Nephron progenitor cell (in vitro differentiated cells): ENCODE data around the gene CMIP.

Experiments used
- DNase-seq: peaks from one replicate; pipeline ENCODE4 v3.0.0; 2021
- H3K27ac Mint-ChIP-seq: 2 replicates; pipeline ENCODE4 v1.8.0; 2021; ENCODE audit warnings: mild to moderate bottlenecking, moderate library complexity, mixed read lengths
- H3K27me3 Mint-ChIP-seq: 2 replicates; pipeline ENCODE4 v1.8.0; 2021; ENCODE audit warnings: mild to moderate bottlenecking, low read depth, mixed read lengths; ENCODE audit not compliant: poor library complexity
- H3K36me3 Mint-ChIP-seq: 2 replicates; pipeline ENCODE4 v1.8.0; 2021; ENCODE audit warnings: low read depth, mixed read lengths
- H3K4me1 Mint-ChIP-seq: 2 replicates; pipeline ENCODE4 v1.8.0; 2021; ENCODE audit warnings: mixed read lengths
- H3K4me3 Mint-ChIP-seq: 2 replicates; pipeline ENCODE4 v1.8.0; 2021; ENCODE audit warnings: mild to moderate bottlenecking, moderate library complexity, mixed read lengths
- H3K9me3 Mint-ChIP-seq: 2 replicates; pipeline ENCODE4 v1.8.0; 2021; ENCODE audit warnings: mild to moderate bottlenecking, moderate library complexity, mixed read lengths
- CTCF ChIP-seq: fragments of 200-600 bp; sonication (generic); IDR thresholded peaks from 2 replicates; pipeline ENCODE4 v1.5.0; 2021; ENCODE audit warnings: antibody characterized with exemption

The CMIP gene

GRCh38 chr16:81700780-81701165 is 256.2 kb downstream of the CMIP start:
- H3K4me1 Mint-ChIP-seq = peaks cover 8% of the 10 kb centered on the region
- TF ChIP-seq CTCF = no peak
- H3K27ac Mint-ChIP-seq = no peak overlapping the region
- no peak for DNase-seq
- H3K9me3 Mint-ChIP-seq = no peaks in the 10 kb centered on the region
- H3K4me3 Mint-ChIP-seq = no peak overlapping the region
- H3K27me3 Mint-ChIP-seq = peaks cover 3% of the 10 kb centered on the region
- peaks cover 36% of the 10 kb centered on the region for H3K36me3 Mint-ChIP-seq

GRCh38 chr16:81701296-81701970 is 256.8 kb downstream of the CMIP start:
- Mint-ChIP-seq H3K36me3 (peaks cover 36% of the 10 kb centered on the region), H3K27me3 (peaks cover 3% of the 10 kb centered on the region), H3K9me3 (no peaks in the 10 kb centered on the region), H3K4me1 (peaks cover 5% of the 10 kb centered on the region), H3K4me3 (no peak overlapping the region), H3K27ac (no peak overlapping the region)
- DNase-seq = no peak
- TF ChIP-seq CTCF = no peak

- no peak overlapping the region for H3K4me3 Mint-ChIP-seq
- no peak for DNase-seq
- TF ChIP-seq CTCF = no peak
- H3K27me3 Mint-ChIP-seq = peaks cover 3% of the 10 kb centered on the region
- H3K4me1 Mint-ChIP-seq = peaks cover 5% of the 10 kb centered on the region
- H3K36me3 Mint-ChIP-seq = peaks cover 44% of the 10 kb centered on the region
- peak overlapping the region; percentile 13 for H3K27ac Mint-ChIP-seq
- H3K9me3 Mint-ChIP-seq = no peaks in the 10 kb centered on the region
Observed at GRCh38 chr16:81702506-81702905, 257.9 kb downstream of the CMIP start.

- no peaks in the 10 kb centered on the region for H3K9me3 Mint-ChIP-seq
- H3K27ac Mint-ChIP-seq = peak overlapping the region; percentile 94
Observed at GRCh38 chr16:81703177-81704155, 258.9 kb downstream of the CMIP start.

GRCh38 chr16:81705261-81705660 is 260.7 kb downstream of the CMIP start:
- H3K4me3 Mint-ChIP-seq = no peak overlapping the region
- H3K27ac Mint-ChIP-seq = peak overlapping the region; percentile 86
- TF ChIP-seq CTCF = no peak
- peaks cover 3% of the 10 kb centered on the region for H3K27me3 Mint-ChIP-seq
- no peak for DNase-seq
- no peaks in the 10 kb centered on the region for H3K9me3 Mint-ChIP-seq
- peaks cover 12% of the 10 kb centered on the region for H3K4me1 Mint-ChIP-seq
- peaks cover 44% of the 10 kb centered on the region for H3K36me3 Mint-ChIP-seq

More at GRCh38 chr16:81703177-81704155, 258.9 kb downstream of the CMIP start:
- Mint-ChIP-seq H3K27me3 (peaks cover 3% of the 10 kb centered on the region), H3K4me1 (peaks cover 5% of the 10 kb centered on the region), H3K36me3 (peaks cover 45% of the 10 kb centered on the region), H3K4me3 (no peak overlapping the region)
- no peak for TF ChIP-seq CTCF
- no peak for DNase-seq
